Lower leg skin (tissue), 3 donors: ENCODE data around the gene ZNF618.

Experiments used
- POLR2A ChIP-seq, 2 donors: fragments of 450-650 bp; IDR thresholded peaks; one replicate each; pipeline ENCODE4 v1.6.1; 2016 to 2017; ENCODE audit warnings: antibody characterized with exemption in 2 of 2, mild to moderate bottlenecking in 1 of 2, moderate library complexity in 1 of 2
- TF ChIP-seq, protein P1 (sequence below), 3 donors: fragments of 450-650 bp; IDR thresholded peaks; one replicate each; pipeline ENCODE4 v1.5.1; 2016; ENCODE audit warnings: antibody characterized with exemption in 3 of 3, mild to moderate bottlenecking in 3 of 3, moderate library complexity in 2 of 3

- TF ChIP-seq, protein P1, sequence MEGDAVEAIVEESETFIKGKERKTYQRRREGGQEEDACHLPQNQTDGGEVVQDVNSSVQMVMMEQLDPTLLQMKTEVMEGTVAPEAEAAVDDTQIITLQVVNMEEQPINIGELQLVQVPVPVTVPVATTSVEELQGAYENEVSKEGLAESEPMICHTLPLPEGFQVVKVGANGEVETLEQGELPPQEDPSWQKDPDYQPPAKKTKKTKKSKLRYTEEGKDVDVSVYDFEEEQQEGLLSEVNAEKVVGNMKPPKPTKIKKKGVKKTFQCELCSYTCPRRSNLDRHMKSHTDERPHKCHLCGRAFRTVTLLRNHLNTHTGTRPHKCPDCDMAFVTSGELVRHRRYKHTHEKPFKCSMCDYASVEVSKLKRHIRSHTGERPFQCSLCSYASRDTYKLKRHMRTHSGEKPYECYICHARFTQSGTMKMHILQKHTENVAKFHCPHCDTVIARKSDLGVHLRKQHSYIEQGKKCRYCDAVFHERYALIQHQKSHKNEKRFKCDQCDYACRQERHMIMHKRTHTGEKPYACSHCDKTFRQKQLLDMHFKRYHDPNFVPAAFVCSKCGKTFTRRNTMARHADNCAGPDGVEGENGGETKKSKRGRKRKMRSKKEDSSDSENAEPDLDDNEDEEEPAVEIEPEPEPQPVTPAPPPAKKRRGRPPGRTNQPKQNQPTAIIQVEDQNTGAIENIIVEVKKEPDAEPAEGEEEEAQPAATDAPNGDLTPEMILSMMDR (IDR thresholded peaks at IDR 0.05), result no peak
- no peak for TF ChIP-seq POLR2A (IDR thresholded peaks at IDR 0.05)
Measured at GRCh38 chr9:114030364-114030763, 154.3 kb downstream of the ZNF618 start.
